AG04450 (cell line): Measurements from ENCODE around the gene RELA. TPM values are rescaled to one million over a fixed set of nuclear protein-coding genes. Genes with fewer than 3 reads are reported as not detected.
"Not testable (repeated sequence)": the region's sequence is repeated elsewhere in the genome, so short reads cannot be mapped to it uniquely, and the experiment has no call there.

ENCODE experiments used
- CTCF ChIA-PET: fragments of 300-600, 350-600 bp; formaldehyde crosslinking; extraction: SDS; loops from one replicate; lab custom pipeline; 2022; ENCODE audit warnings: antibody characterized with exemption, inconsistent platforms; lab: Charles Lee
- POLR2A ChIA-PET: fragments of 350-600 bp; formaldehyde crosslinking; extraction: SDS; loops from one replicate; lab custom pipeline; 2021; ENCODE audit warnings: antibody characterized with exemption, inconsistent platforms; lab: Yijun Ruan, JAX
- DNase-seq: peaks from one replicate; pipeline ENCODE4 v3.0.0-alpha.2; 2011; ENCODE audit warnings: low read depth, low spot score
- H3K27ac ChIP-seq: one replicate; pipeline ENCODE4 v1.5.1; 2012; ENCODE audit warnings: low read depth, low read length, control low read depth
- H3K27me3 ChIP-seq: one replicate; pipeline ENCODE4 v1.6.0; 2012; ENCODE audit warnings: low read length; ENCODE audit not compliant: control insufficient read depth, insufficient read depth
- H3K4me3 ChIP-seq: 2 replicates; pipeline ENCODE4 v1.5.1; 2011; ENCODE audit warnings: mild to moderate bottlenecking, low read depth, low read length, control low read depth
- H3K9me3 ChIP-seq: 2 replicates; pipeline ENCODE4 v1.5.1; 2012; ENCODE audit warnings: low read length; ENCODE audit not compliant: control insufficient read depth, insufficient read depth
- polyA plus RNA-seq: library from polyadenylated mRNA; depleted of rRNA; stranded (reverse); fragments of >200 nt; gene quantifications from 2 replicates; pipeline ENCODE4 v1.2.3, GENCODE V29; 2011
- TF ChIP-seq, protein P1 (sequence below): IDR thresholded peaks from 2 replicates; pipeline ENCODE4 v1.5.1; 2011; ENCODE audit warnings: low read depth, low read length, control low read depth, inconsistent platforms

The RELA gene
- polyA plus RNA-seq, 1 experiment, result 23.4 TPM

DNA sequence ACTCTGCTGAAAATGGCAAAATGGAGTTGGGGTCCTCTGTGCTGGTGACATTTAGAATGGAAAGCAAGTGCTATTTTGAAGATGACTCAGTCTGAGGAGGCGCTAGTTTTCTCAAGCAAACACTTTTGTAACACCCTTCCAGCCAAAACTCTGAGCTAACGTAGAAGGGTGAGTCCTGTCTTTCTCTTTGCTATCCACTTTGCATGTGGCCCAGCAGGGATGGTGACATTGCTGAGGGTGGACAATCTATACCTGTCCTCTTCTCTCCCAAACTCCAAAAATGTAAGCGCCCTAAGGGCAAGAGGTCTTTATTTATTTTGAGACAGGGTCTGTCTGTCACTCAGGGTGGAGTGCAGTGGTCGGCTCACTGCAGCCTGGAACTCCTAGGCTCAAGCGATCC is 45.7 kb upstream of the RELA start:
- no peak for DNase-seq
- Histone ChIP-seq H3K4me3 (no peak overlapping the region), H3K27ac (no peak overlapping the region), H3K27me3 (peaks cover 11% of the 10 kb centered on the region), H3K9me3 (no peaks in the 10 kb centered on the region)
- ChIA-PET CTCF (no interaction called here), POLR2A (interaction anchor here (0.7 kb wide), 1 partner anchor 58 kb away, joined by 4 read pairs; no protein-coding TSS in a partner anchor)
- TF ChIP-seq, protein P1, sequence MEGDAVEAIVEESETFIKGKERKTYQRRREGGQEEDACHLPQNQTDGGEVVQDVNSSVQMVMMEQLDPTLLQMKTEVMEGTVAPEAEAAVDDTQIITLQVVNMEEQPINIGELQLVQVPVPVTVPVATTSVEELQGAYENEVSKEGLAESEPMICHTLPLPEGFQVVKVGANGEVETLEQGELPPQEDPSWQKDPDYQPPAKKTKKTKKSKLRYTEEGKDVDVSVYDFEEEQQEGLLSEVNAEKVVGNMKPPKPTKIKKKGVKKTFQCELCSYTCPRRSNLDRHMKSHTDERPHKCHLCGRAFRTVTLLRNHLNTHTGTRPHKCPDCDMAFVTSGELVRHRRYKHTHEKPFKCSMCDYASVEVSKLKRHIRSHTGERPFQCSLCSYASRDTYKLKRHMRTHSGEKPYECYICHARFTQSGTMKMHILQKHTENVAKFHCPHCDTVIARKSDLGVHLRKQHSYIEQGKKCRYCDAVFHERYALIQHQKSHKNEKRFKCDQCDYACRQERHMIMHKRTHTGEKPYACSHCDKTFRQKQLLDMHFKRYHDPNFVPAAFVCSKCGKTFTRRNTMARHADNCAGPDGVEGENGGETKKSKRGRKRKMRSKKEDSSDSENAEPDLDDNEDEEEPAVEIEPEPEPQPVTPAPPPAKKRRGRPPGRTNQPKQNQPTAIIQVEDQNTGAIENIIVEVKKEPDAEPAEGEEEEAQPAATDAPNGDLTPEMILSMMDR, result no peak

DNA sequence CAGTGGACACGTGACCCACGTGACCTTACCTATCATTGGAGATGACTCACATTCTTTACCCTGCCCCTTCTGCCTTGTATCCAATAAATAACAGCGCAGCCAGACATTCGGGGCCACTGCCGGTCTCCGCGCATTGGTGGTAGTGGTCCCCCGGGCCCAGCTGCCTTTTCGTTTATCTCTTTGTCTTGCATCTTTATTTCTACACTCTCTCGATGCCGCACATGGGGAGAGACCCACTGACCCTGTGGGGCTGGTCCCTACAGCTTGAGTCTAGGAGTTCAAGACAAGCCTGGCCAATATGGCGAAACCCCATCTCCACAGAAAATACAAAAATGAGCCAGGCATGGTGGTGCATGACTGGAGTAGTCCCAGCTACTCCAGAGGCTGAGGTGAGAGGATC is 44.3 kb upstream of the RELA start:
- POLR2A ChIA-PET, H3K4me3 ChIP-seq, H3K27ac ChIP-seq, H3K9me3 ChIP-seq, DNase-seq: not testable (repeated sequence)
- CTCF ChIA-PET, result interaction anchor here (0.9 to 4.1 kb wide), 2 partner anchors 111 to 178 kb away, joined by 3 to 35 read pairs; no protein-coding TSS in a partner anchor
- H3K27me3 ChIP-seq, result peaks cover 22% of the 10 kb centered on the region

- TF ChIP-seq, protein P1, result peak; percentile 55
- CTCF ChIA-PET, result interaction anchor here (0.7 to 4.1 kb wide), 10 partner anchors 13 to 316 kb away, joined by 3 to 35 read pairs (median 3); partner anchors contain the start of gene SNX32
- POLR2A ChIA-PET, H3K27ac ChIP-seq, H3K9me3 ChIP-seq, DNase-seq, H3K4me3 ChIP-seq: not testable (repeated sequence)
- H3K27me3 ChIP-seq, result peaks cover 26% of the 10 kb centered on the region
Measured at GRCh38 chr11:65706303-65706763, 43.6 kb upstream of the RELA start.

GRCh38 chr11:65703846-65704245 is 41.1 kb upstream of the RELA start:
- CTCF ChIA-PET, result interaction anchor here (0.5 to 4.1 kb wide), 5 partner anchors 76 to 441 kb away, joined by 3 to 35 read pairs (median 4); no protein-coding TSS in a partner anchor
- DNase-seq, result no peak
- POLR2A ChIA-PET, result interaction anchor here (0.7 kb wide), 1 partner anchor 40 kb away, joined by 3 read pairs; no protein-coding TSS in a partner anchor
- Histone ChIP-seq H3K4me3 (no peak overlapping the region), H3K27ac (no peak overlapping the region), H3K9me3 (no peaks in the 10 kb centered on the region), H3K27me3 (peaks cover 36% of the 10 kb centered on the region)
- TF ChIP-seq, protein P1, result no peak

GRCh38 chr11:65701686-65702085 is 39.0 kb upstream of the RELA start:
- no peak for DNase-seq
- Histone ChIP-seq H3K4me3 (no peak overlapping the region), H3K27me3 (peaks cover 31% of the 10 kb centered on the region), H3K27ac (no peak overlapping the region), H3K9me3 (no peaks in the 10 kb centered on the region; the same call in 1 of the 2 replicates)
- ChIA-PET CTCF (interaction anchor here (0.6 to 1.1 kb wide), 2 partner anchors 10 to 140 kb away, joined by 3 read pairs; no protein-coding TSS in a partner anchor), POLR2A (no interaction called here)
- TF ChIP-seq, protein P1, result no peak
